B cell (primary cell): ENCODE data around the gene HSPB6. TPM values are rescaled to one million over a fixed set of nuclear protein-coding genes. Genes with fewer than 3 reads are reported as not detected.

Experiments used
- ATAC-seq: fragments of 200-7000 bp; cut with Tn5 transposase; one replicate; pipeline ENCODE4 v1.10.0; 2021; ENCODE audit warnings: low read depth, mild to moderate bottlenecking, moderate number of reproducible peaks, moderate library complexity
- CTCF ChIA-PET: fragments of 350-600 bp; sonication (Branson Sonifier 250); formaldehyde crosslinking; loops from one replicate; lab custom pipeline; 2021; ENCODE audit warnings: antibody characterized with exemption, inconsistent platforms; lab: Charles Lee
- POLR2A ChIA-PET: fragments of 350-600 bp; sonication (Branson Sonifier 250); formaldehyde crosslinking; loops from one replicate; lab custom pipeline; 2021; ENCODE audit warnings: antibody characterized with exemption; lab: Charles Lee
- DNase-seq: peaks from one replicate; pipeline ENCODE4 v3.0.0; 2013
- H2AFZ ChIP-seq: 2 replicates; pipeline ENCODE4 v1.6.1; 2012; ENCODE audit warnings: mild to moderate bottlenecking, low read depth, low read length; ENCODE audit not compliant: insufficient read depth, poor library complexity, severe bottlenecking
- H3K27ac ChIP-seq, 2 donors: 1 replicate in 1 of 2; 2 replicates in 1 of 2; pipeline ENCODE4 v1.5.1; 2012 to 2013; ENCODE audit warnings: low read length in 2 of 2, mild to moderate bottlenecking in 2 of 2, moderate library complexity in 1 of 2
- H3K27me3 ChIP-seq, 4 experiments: fragments of 200-600 bp in 1 of 4; sonication (generic) in 1 of 4; replicated peaks in 1 of 4; 1 replicate in 2 of 4; 2 replicates in 2 of 4; pipeline versions ENCODE4 v1.6.1 to v1.7.0; 2013 to 2016; ENCODE audit warnings: low read length in 3 of 4, mild to moderate bottlenecking in 2 of 4, mixed read lengths in 1 of 4, moderate library complexity in 1 of 4; ENCODE audit not compliant: insufficient read depth in 4 of 4, control insufficient read depth in 3 of 4; ENCODE audit errors: control extremely low read depth in 1 of 4
- H3K36me3 ChIP-seq, 2 experiments: replicated peaks in 1 of 2; 1 replicate in 1 of 2; 2 replicates in 1 of 2; pipeline versions ENCODE4 v1.6.1 to v1.7.1; 2013; ENCODE audit warnings: low read length in 1 of 2; ENCODE audit not compliant: insufficient read depth in 2 of 2, control insufficient read depth in 1 of 2; ENCODE audit errors: control extremely low read depth in 1 of 2, extremely low read depth in 1 of 2
- H3K4me1 ChIP-seq, 2 donors: fragments of 200-600 bp in 1 of 2; sonication (generic) in 1 of 2; 1 replicate in 1 of 2; 2 replicates in 1 of 2; pipeline versions ENCODE4 v1.5.1 to v1.6.1; 2013 to 2017; ENCODE audit warnings: low read length in 2 of 2; ENCODE audit not compliant: control insufficient read depth in 2 of 2, insufficient read depth in 2 of 2
- H3K4me2 ChIP-seq: replicated peaks from 2 replicates; pipeline ENCODE3; 2012; ENCODE audit warnings: mild to moderate bottlenecking, low read depth, low read length; ENCODE audit not compliant: poor library complexity, severe bottlenecking
- H3K4me3 ChIP-seq, 5 experiments: fragments of 200-600 bp in 1 of 5; sonication (generic) in 1 of 5; 1 replicate in 3 of 5; 2 replicates in 2 of 5; pipeline versions ENCODE4 v1.5.1 to v1.7.0; 2011 to 2016; ENCODE audit warnings: low read length in 4 of 5, mild to moderate bottlenecking in 4 of 5, low read depth in 2 of 5, control low read depth in 1 of 5, moderate library complexity in 1 of 5; ENCODE audit not compliant: insufficient read depth in 1 of 5; ENCODE audit errors: control extremely low read depth in 1 of 5, extremely low read depth in 1 of 5
- H3K79me2 ChIP-seq: fragments of 200-600 bp; sonication (generic); one replicate; pipeline ENCODE4 v1.6.0; 2016; ENCODE audit warnings: low read length; ENCODE audit not compliant: control insufficient read depth, insufficient read depth
- H3K9ac ChIP-seq: fragments of 200-600 bp; sonication (generic); 2 replicates; pipeline ENCODE4 v1.6.1; 2017; ENCODE audit warnings: mild to moderate bottlenecking, low read length, moderate library complexity
- H3K9me3 ChIP-seq, 3 donors: one replicate each; pipeline versions ENCODE4 v1.6.1 to v1.7.1; 2013; ENCODE audit warnings: low read length in 2 of 3; ENCODE audit not compliant: control insufficient read depth in 2 of 3, insufficient read depth in 1 of 3; ENCODE audit errors: control extremely low read depth in 1 of 3
- H4K20me1 ChIP-seq: 2 replicates; pipeline ENCODE4 v1.6.0; 2012; ENCODE audit warnings: mild to moderate bottlenecking, low read length; ENCODE audit not compliant: insufficient read depth, control insufficient read depth, poor library complexity, severe bottlenecking
- H3K27ac Mint-ChIP-seq: one replicate; pipeline ENCODE4 v1.8.0; 2021; ENCODE audit warnings: mixed read lengths
- H3K27me3 Mint-ChIP-seq: one replicate; pipeline ENCODE4 v1.8.0; 2021; ENCODE audit warnings: mixed read lengths
- H3K4me1 Mint-ChIP-seq: one replicate; pipeline ENCODE4 v1.8.0; 2021; ENCODE audit warnings: mixed read lengths
- H3K4me3 Mint-ChIP-seq: one replicate; pipeline ENCODE4 v1.8.0; 2021; ENCODE audit warnings: mixed read lengths
- H3K9me3 Mint-ChIP-seq: one replicate; pipeline ENCODE4 v1.8.0; 2022; ENCODE audit warnings: mixed read lengths; ENCODE audit not compliant: insufficient read depth
- EZH2 ChIP-seq: IDR thresholded peaks from 2 replicates; pipeline ENCODE4 v1.6.1; 2012; ENCODE audit warnings: borderline replicate concordance, low read depth, mild to moderate bottlenecking, moderate library complexity, low read length; ENCODE audit not compliant: insufficient read depth, poor library complexity, severe bottlenecking
- WGBS: methylation state at CpG from one replicate; pipeline ENCODE4 v1.1.5; 2013; ENCODE audit warnings: missing lambda C conversion rate; ENCODE audit not compliant: insufficient coverage; 5-methylcytosine and 5-hydroxymethylcytosine counted together
- intact Hi-C: fragments of 100-400 bp; cut with micrococcal nuclease; formaldehyde crosslinking; loops from one replicate; pipeline ENCODE4 v1.10.0; 2022
- polyA plus RNA-seq: library from polyadenylated mRNA; depleted of rRNA; stranded (reverse); fragments of >200 nt; gene quantifications from 2 replicates; pipeline ENCODE4 v1.2.3, GENCODE V29; 2012
- total RNA-seq, 2 donors: library from RNA; stranded (reverse); fragments of 120-200 nt in 1 of 2; gene quantifications; 1 replicate in 1 of 2; 2 replicates in 1 of 2; pipeline versions ENCODE4 v1.2.3 to v1.2.4, GENCODE V29; 2013 to 2022
- TF ChIP-seq, protein P1 (sequence below): fragments of 200-600 bp; IDR thresholded peaks from one replicate; pipeline ENCODE4 v1.8.0; 2022; ENCODE audit warnings: antibody characterized with exemption, mild to moderate bottlenecking

HSPB6 gene
- total and polyA plus RNA-seq, 2 donors (not counting 1 experiment from before 2014, with no cell fraction given), result not detected

- H3K4me1 ChIP-seq, result no peaks in the 10 kb centered on the region
- H3K27ac ChIP-seq, result no peak overlapping the region
- Mint-ChIP-seq H3K4me1 (no peaks in the 10 kb centered on the region), H3K4me3 (no peak overlapping the region), H3K27me3 (peaks cover 3% of the 10 kb centered on the region), H3K27ac (no peak overlapping the region), H3K9me3 (no peaks in the 10 kb centered on the region)
- H2AFZ ChIP-seq, result no peak overlapping the region
- WGBS, result 87% methylated on average over 3 of the region's 12 CpGs
- TF ChIP-seq EZH2, result no peak
- TF ChIP-seq, protein P1, sequence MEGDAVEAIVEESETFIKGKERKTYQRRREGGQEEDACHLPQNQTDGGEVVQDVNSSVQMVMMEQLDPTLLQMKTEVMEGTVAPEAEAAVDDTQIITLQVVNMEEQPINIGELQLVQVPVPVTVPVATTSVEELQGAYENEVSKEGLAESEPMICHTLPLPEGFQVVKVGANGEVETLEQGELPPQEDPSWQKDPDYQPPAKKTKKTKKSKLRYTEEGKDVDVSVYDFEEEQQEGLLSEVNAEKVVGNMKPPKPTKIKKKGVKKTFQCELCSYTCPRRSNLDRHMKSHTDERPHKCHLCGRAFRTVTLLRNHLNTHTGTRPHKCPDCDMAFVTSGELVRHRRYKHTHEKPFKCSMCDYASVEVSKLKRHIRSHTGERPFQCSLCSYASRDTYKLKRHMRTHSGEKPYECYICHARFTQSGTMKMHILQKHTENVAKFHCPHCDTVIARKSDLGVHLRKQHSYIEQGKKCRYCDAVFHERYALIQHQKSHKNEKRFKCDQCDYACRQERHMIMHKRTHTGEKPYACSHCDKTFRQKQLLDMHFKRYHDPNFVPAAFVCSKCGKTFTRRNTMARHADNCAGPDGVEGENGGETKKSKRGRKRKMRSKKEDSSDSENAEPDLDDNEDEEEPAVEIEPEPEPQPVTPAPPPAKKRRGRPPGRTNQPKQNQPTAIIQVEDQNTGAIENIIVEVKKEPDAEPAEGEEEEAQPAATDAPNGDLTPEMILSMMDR, result no peak
- ATAC-seq, result no peak
- no peaks in the 10 kb centered on the region for H3K36me3 ChIP-seq
- H3K4me3 ChIP-seq, result no peak overlapping the region
- intact Hi-C loops, result no loop called here
- H3K4me2 ChIP-seq, result no peak overlapping the region
- no peak for DNase-seq
- no peaks in the 10 kb centered on the region for H3K27me3 ChIP-seq
- no peaks in the 10 kb centered on the region for H4K20me1 ChIP-seq
- no peaks in the 10 kb centered on the region for H3K79me2 ChIP-seq
- POLR2A ChIA-PET, result no interaction called here
- CTCF ChIA-PET, result no interaction called here
- no peak overlapping the region for H3K9ac ChIP-seq
- H3K9me3 ChIP-seq, result no peaks in the 10 kb centered on the region
These were observed 31.6 kb upstream of the HSPB6 start for GRCh38 chr19:35788205-35788960.

GRCh38 chr19:35787227-35787799 lies 30.5 kb upstream of the HSPB6 start:
- DNase-seq (no peak), ATAC-seq (no peak)
- POLR2A ChIA-PET, result no interaction called here
- H3K27ac ChIP-seq, result no peak overlapping the region
- no peaks in the 10 kb centered on the region for H3K9me3 ChIP-seq
- no peak overlapping the region for H3K9ac ChIP-seq
- no peak overlapping the region for H2AFZ ChIP-seq
- H3K36me3 ChIP-seq, result peaks cover 0 to 2% of the 10 kb centered on the region in 2 experiments
- H3K4me3 ChIP-seq, result no peak overlapping the region
- no peaks in the 10 kb centered on the region for H3K9me3 Mint-ChIP-seq
- no peaks in the 10 kb centered on the region for H3K4me1 Mint-ChIP-seq
- CTCF ChIA-PET, result no interaction called here
- no peaks in the 10 kb centered on the region for H4K20me1 ChIP-seq
- no peaks in the 10 kb centered on the region for H3K27me3 Mint-ChIP-seq
- no peaks in the 10 kb centered on the region for H3K27me3 ChIP-seq
- intact Hi-C loops, result no loop called here
- H3K4me3 Mint-ChIP-seq, result no peak overlapping the region
- TF ChIP-seq, protein P1, result no peak
- TF ChIP-seq EZH2, result no peak
- no peaks in the 10 kb centered on the region for H3K4me1 ChIP-seq
- H3K4me2 ChIP-seq, result no peak overlapping the region
- no peak overlapping the region for H3K27ac Mint-ChIP-seq
- WGBS, result 94% methylated on average over 13 of the region's 15 CpGs
- H3K79me2 ChIP-seq, result no peaks in the 10 kb centered on the region
